Breast epithelium (tissue), 3 donors: Measurements from ENCODE around the gene CFAP20DC.

ENCODE experiments used
- POLR2A ChIP-seq: fragments of 450-650 bp; IDR thresholded peaks from one replicate; pipeline ENCODE4 v1.6.1; 2016; ENCODE audit warnings: antibody characterized with exemption, mild to moderate bottlenecking, moderate library complexity
- POLR2AphosphoS5 ChIP-seq, 3 donors: sonication (generic); formaldehyde crosslinking; IDR thresholded peaks; one replicate each; pipeline ENCODE4 v1.6.1; 2017; ENCODE audit warnings: antibody characterized with exemption in 3 of 3
- TF ChIP-seq, protein P1 (sequence below), 3 donors: fragments of 450-650 bp; IDR thresholded peaks; one replicate each; pipeline ENCODE4 v1.5.1; 2016 to 2017; ENCODE audit warnings: antibody characterized with exemption in 3 of 3, mild to moderate bottlenecking in 3 of 3, moderate library complexity in 3 of 3

DNA sequence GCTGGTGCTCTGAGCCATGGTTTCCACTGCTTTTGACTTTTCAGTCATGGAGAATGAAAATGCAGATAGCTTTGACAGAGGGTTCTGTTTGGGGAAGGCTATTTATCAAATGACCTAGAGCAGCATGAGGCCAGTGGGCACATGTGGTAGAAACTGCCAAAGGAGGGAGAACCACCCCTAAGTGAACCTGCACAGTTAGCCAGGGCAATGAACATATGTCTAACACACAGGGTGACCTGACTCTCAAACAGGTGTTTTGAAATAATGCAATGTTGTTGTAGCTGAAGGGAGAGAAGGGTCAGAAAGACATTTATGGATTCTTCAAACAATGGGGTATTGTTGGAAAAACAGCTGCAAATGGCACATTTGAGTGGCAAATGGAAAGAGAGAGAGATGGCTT is 208.9 kb downstream of the CFAP20DC start:
- no peak for TF ChIP-seq POLR2AphosphoS5 (IDR thresholded peaks at IDR 0.05)
- no peak for TF ChIP-seq POLR2A
- TF ChIP-seq, protein P1, sequence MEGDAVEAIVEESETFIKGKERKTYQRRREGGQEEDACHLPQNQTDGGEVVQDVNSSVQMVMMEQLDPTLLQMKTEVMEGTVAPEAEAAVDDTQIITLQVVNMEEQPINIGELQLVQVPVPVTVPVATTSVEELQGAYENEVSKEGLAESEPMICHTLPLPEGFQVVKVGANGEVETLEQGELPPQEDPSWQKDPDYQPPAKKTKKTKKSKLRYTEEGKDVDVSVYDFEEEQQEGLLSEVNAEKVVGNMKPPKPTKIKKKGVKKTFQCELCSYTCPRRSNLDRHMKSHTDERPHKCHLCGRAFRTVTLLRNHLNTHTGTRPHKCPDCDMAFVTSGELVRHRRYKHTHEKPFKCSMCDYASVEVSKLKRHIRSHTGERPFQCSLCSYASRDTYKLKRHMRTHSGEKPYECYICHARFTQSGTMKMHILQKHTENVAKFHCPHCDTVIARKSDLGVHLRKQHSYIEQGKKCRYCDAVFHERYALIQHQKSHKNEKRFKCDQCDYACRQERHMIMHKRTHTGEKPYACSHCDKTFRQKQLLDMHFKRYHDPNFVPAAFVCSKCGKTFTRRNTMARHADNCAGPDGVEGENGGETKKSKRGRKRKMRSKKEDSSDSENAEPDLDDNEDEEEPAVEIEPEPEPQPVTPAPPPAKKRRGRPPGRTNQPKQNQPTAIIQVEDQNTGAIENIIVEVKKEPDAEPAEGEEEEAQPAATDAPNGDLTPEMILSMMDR (IDR thresholded peaks at IDR 0.05): no peak
